HG03457 (cell line): ENCODE results near the gene GJA9.
"Not testable (repeated sequence)": the region's sequence is repeated elsewhere in the genome, so short reads cannot be mapped to it uniquely, and the experiment has no call there.

Experiments
- ATAC-seq: cut with Tn5 transposase; IDR thresholded peaks from one replicate; pipeline ENCODE4 v1.9.1; 2021; ENCODE audit warnings: moderate number of reproducible peaks; ENCODE audit not compliant: unreplicated experiment

Gene GJA9

DNA sequence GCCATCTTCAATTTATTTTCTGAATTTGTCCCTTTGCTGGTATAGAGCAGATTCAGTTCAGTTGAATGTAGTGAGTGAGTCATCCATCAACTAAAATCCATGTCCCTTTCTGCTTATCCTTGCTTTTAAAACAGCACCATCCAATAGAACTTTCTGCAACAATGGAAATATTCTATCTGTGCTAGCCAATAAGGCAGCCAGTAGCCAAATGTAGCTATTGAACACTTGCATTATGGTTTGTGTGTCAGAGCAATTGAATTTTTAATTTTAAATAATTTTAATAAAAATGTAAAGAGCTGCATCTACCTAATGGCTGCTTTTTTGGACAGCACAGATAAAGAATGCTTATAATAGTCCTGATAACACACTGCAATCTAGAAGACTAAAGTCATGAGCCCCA is at the start of gene GJA9:
TSS of gene GJA9 (minus strand) at position 101 of the 400 bp plus-strand sequence. CDS start 5,489 bp downstream, outside the sequence.
- ATAC-seq, result no peak

DNA sequence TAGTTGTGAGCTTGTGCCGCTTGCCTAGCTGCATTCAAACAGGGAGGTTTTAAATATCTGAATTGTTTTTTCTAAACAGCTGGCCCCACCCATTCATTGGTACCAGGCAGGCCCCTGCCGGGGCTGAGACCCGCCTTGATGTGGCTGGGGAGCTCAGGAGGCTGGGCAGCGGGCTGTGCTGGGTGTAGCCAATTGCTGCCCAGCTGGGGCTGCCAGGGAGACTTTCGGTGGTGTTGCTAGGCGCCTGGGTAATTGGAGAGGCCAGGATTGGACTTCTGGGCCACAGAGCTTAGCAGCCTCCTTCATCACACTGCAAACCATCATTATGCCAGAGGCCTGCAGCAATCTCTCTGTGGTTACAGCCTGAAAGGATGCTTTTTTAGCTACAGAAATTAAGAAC is 48.1 kb upstream of the GJA9 start:
- ATAC-seq, result no peak

DNA sequence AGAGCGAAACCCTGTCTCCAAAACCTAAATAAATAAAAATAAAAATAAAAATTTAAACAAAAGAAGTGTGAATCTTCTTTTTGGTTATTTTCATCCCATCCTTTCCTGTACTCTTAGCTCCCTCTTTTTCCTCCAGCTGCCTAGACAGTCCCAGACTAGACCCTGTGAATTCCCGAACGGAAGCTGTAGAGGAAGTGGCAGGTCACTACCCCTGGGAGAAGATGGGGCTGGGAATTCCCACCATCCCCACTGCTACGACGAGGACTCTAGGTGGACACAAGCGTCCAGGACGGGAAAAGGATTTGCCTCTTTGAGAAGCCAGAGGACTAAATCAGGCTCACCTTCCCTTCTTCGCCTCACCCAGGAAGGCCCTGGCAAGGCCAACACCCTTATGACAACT is 47.7 kb upstream of the GJA9 start:
- ATAC-seq, result no peak

DNA sequence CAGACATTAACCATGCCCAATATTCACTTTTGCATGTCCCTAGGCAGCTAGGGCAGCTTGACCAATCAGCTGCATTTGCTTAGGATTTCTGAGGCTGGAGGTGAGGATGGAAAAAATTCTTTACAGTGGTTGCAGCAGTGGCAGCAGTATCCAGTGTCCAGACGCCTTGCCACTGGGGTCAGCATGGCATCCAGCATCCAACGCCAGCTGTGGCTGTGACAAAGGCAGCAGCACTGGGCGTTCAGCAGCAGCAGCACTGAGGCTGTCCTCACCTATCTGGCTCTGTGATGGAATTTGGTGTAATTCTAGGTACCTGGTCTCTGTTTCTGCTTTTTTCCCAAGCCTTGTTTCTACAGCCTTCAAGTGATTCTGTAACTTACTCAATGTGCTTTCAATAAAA is 44.7 kb upstream of the GJA9 start:
- no peak for ATAC-seq

DNA sequence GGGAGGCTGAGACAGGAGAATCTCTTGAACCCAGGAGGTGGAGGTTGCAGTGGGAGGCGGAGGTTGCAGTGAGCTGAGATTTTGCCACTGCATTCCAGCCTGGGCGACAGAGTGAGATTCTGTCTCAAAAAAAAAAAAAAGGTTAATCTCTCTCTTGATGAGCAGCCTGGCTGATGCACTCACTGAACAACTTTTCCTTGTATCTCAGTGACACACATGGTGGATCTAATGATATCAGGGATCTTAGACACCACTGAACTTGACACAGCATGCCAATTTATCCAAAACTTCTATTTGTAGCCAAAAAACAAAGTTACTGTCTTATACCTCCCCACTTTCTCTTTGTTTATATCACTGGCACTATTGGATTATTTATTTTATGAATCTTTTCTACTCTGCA is 44.0 kb upstream of the GJA9 start:
- ATAC-seq, result no peak

DNA sequence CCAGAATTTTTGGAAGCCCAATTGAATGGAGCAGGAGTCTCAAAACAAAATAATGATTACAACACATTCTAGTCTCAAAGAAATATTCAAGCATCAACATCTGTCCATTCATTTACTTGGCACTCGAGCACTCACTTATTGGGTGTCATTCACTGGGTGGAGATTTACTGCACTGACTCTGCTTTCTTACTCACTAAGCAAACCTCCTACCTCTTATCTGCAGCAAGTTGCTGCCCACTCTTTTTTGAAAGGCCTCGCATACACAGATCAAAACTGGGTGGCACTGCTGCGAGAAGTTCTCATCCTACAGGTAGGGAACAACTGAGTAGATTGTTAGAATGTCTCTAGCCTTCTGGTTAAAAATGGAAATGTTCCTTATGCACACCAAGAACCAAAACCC is 42.2 kb upstream of the GJA9 start:
- no peak for ATAC-seq

DNA sequence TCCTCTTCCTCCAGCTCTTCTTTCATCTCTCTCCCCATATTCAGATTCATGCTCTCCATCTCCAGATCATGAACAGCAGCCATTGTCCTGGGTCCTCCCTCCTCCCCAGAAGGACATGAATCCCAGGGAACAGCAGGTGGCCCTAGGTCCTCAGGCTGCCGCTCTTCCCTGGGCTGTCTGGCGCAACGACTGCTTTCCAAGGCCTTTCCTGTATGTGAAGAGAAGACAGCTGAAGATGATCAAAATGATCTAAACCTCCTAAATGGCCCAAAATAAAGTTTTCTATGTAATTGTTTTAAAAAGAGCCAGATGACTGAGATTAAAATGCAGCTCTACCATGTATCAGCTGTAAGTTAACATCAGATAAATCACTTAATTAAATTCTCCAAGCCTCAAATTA is 37.7 kb upstream of the GJA9 start:
- no peak for ATAC-seq

DNA sequence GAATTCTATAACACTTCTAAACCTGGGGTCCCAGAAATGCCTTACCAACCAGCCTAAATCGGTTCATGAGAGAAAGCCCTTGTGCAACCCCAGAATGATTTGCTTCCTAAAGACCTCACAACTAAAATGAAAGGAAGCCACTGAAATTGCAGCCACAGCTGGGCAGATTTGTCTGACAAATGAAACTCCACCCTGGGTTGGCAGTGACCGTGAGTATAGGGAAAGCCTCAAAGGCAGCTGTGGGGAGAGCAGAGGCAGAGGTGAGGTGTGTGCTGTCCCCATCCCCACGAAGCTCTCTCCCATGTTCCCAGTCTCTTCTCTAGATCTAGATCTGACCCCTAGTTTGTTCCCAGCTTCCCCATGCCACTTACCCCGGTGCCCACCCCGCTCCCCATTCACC is 37.2 kb upstream of the GJA9 start:
- ATAC-seq, result no peak

DNA sequence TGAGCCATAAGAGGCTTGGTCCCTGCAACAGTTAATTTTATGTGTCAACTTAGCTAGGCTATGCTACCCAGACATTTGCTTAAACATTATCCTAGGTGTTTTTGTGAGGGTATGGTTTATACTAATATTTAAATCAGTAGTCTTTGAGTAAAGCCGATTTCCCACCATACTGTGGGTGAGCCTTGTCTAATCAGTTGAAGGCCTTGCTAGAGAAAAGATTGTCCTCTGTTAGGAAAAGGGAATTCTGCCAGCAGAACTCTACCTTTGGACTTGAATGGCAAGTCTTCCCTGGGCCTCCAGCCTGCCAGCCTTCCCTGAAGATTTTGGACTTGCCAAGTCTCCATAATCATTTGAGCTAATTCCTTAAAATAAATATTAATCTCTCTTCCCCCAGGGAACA is 36.4 kb upstream of the GJA9 start:
- no peak for ATAC-seq

DNA sequence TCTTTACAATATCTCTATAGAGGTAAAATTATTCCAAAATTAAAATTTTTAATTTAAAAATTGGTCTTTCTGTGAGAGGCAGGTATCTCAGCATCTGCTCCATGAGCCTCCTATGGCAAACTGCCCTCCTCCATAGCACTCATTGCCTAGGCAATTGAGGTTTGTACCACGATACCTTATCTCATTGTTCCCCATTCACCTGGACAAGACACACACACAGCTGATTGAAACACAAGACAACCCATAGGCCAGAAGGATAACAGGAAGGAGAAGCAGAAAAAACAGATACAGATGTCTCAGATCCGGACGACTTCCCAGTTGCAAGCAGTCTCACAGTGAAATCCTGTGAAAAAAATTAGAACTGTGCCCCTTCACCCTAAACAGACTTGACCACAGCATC is 36.0 kb upstream of the GJA9 start:
- no peak for ATAC-seq

DNA sequence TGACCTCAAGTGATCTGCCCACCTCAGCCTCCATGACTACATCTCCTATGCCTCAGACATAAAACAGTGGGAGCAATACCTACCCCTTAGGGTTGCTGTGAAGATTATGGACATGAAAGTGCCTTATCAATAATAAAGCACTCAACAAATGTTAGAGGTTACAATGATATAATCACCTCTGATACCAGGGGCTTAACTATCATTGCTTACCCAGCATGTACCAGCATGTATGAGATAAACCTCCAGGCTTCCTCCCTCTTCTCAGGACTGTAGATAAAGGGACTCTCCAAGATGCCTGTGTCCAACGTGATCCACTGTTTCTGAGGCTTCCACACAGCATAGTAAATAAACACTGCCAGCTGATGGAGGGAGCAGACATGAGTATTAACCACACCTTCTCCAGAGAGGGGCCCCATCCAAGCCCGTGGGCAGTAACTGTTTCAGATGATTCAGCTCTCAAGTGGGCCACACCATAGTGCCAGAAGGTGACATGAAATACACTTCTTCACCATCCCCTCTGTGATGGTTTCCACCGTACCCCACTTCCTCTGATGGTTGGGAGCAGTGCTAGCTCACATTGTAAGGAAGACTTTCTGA is 34.1 kb upstream of the GJA9 start:
- ATAC-seq, result no peak

DNA sequence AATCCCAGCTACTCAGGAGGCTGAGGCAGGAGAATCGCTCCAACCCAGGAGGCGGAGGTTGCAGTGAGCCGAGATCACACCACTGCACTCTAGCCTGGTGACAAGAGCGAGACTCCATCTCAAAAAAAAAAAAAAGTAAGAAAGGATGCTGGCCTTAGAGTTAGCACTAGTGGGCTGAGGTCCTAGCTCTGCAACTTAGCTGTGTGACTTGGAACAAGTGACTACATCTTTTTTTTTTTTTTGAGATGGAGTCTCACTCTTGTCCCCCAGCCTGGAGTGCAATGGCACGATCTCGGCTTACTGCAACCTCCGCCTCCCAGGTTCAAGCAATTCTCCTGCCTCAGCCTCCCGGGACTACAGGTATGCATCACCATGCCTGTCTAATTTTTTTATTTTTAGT is 33.5 kb upstream of the GJA9 start:
- ATAC-seq, result not testable (repeated sequence)

DNA sequence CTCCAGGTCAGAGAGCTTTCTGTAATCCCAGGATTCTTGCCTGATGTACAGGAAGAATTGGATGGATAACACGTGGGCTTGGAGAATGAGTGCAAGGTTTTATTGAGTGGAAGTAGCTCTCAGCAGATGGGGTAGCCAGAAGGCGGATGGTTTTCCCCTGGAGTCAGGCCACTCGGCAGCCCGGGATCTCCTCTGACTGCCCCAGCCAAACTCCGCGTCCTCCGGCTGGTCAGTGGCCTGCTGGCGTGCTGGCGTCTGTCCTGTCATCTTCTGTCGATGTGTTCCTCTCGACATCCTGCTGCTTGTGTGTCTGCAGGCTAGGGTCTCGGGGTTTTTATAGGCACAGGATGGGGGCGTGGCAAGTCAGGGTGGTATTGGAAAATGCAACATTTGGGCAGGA is 27.4 kb upstream of the GJA9 start:
- ATAC-seq, result no peak

DNA sequence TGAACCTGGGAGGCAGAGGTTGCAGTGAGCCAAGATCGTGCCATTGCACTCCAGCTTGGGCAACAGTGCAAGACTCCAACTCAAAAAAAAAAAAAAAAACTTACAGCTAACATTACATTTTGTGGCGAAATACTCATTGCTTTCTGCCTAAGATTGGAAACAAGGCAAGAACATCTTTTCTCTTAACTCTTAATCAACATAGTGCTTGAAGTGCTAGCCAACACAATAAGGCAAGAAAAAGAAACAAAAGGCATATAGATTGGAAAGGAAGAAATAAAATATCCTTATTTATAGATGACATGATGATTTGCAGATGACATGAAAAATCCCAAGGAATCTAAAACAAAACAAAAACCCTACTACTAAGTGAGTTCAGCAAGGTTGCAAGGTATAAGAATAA is 24.6 kb upstream of the GJA9 start:
- ATAC-seq, result no peak

DNA sequence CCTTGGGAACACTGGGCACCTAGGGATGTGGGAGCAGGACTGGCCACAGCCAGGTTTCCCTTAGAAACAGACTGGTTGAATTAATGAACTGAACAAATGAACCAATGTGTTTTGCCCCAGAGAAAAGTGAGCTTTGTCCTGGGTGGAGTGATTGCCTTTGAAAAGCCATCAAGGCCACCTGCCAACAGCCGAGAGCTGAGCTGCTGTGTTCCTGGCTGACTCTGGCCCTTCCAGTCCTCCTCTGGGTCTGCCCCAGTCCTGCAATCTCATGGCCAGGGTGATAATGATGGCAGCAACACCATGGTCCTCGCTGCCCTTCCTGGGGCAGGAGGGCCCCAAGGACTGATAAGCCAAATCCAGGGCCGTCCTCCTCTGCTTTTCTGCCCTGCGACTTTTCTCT is 18.2 kb upstream of the GJA9 start:
- ATAC-seq, result no peak

DNA sequence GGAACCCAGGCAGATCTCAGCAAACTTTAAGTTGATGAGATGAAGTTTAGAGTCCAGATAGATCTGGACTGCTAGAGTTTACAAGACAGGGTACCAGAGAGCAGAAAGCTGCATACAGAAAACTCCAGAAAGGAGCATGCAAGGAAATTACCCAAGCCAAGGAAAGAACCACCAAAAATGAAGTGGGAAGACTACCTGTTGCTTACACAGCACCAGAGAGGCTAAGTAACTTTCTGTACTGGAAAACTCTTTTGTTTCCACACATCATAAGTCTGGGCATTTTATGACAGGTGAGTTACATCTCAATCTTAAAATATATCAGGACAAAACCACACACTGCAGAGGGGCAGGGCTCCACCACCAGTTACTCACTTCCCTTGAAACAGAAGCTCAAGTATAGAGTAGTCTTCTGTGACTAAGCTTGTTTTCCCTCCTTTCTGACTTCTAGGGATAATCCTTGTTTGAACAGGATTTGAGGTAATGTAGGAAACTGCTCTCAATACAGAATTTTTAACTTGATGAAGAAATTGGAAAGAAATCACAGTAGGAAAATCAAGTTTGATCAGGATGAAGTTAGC is 17.4 kb upstream of the GJA9 start:
- ATAC-seq, result no peak

DNA sequence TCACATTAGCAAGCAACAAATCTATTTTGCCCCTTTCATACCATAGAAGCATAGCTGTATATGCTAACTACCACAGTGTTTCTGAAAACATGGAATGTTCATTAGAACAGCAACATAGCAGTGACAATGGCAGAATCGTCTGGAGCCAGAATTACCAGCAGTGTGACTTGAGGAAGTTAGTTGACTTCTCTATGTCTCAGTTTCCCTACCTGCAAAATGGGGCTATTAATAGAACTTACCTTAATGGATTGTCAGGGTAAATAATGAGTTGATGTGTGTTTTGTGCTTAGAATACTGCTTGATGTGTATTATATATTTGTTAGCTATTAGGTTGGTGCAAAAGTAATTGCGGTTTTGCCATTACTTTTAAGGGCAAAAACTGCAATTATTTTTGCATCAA is 14.8 kb upstream of the GJA9 start:
- no peak for ATAC-seq

DNA sequence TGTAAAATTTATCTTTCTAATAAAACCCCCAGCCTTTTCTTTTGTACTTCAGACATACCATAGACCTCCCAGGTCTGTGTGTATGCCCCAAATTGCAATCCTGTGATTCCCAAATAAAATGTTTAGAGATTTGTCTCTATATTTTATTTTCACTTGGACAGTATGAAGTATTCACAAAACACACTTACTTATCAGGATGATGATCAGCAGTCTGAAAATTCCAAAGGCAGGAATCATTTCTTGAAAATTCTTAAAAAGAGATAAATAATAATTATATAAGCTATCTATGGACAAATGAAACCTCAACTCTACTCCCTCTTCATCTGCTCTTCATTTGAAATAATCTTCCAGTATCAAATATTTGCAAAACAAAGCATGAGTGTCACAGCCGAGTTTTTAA is 11.6 kb upstream of the GJA9 start:
- ATAC-seq, result no peak

DNA sequence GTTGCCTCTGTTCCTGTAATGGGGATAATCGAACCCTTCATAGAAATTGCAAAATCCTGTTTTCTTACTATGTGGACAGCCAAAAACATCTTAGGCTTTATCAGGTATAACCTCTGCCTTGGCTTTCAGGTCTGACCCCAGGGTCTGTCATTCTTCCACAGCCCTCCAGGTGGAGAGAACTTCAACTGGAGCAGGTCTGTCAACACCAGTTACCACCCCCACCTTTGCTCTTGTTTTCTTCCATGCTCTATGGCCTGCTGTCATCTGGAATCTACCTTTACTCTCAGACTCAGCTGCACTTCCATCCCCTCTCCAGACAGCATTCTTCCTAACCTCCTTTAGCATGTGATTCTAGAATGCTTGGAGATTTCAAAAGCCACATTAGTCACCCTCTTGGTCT is 10.4 kb upstream of the GJA9 start:
- no peak for ATAC-seq

DNA sequence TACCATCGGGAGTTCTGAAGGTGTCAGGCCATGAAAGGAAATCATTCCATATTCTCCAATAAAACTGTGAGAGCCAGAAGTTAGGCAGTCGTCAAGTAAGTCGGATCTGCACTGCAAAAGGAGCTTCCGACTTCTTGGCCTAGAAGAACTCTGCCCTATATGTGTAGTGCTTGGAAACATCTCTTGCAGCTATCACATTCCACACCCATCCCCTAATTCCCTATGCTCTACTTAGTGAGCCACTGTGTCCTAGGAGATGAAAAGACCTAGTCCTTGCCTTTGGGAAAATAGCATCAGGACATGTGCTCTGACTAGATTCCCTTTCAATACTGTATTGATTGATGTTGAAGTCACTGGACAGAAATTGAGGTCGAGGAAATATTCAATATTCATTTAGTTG is 8.2 kb upstream of the GJA9 start:
- no peak for ATAC-seq

DNA sequence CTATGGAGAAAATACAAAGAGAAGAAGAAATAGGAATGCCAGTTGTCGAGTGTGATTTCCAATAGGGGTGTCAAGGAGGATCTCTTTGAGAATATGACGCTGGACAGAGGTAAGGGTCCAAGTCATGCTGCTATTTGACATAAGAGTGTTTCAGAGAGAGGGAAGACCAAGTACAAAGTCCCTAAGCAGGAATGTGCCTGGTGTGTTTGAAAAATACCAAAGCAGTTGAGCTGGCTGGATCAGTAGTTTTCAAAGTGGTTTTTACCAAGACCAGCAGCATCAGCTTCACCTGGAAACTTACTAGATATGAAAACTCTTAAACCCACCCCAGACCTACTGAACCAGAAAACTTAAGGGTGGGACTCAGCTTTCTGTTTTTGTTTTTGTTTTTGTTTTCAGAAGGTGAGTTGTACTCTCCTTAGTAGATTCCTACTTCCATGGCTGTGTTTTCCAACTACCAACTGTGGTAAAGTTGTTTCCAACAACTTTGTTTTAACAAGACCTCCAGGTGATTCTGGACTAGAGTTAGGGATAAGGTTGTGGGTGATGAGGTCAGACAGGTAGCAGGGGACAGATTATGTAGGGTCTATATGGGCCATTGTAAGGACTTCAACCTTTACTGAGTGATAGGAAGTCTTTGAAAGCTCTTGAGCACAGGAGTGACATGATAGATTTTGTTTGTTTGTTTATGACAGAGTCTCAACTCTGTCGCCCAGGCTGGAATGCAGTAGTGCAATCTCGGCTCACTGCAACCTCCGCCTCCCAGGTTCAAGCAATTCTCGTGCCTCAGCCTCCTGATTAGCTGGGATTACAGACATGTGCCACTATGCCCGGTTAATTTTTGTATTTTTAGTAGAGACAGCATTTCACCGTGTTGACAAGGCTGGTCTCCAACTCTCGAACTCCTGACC is 7.3 kb upstream of the GJA9 start:
- ATAC-seq, result no peak

DNA sequence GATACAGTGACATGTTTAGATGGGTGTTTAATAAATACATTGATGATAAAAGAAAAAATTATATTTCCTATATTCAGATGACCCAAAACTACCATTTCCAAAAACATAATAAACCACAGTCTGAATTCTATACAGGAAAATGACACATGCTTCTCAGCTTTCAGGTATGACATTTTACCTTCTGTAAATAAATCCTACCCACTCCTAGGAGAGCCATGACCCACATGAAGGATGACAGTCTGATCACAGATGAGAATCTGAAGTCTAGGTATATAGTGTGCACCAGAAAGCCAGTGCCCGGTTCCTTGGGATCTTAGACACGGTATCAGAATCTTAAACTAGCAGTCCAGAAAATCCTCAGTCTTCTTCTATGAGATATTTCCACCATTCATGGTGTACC is 3.7 kb upstream of the GJA9 start:
- ATAC-seq, result no peak
